Brain microvascular endothelial cell (primary cell): Measurements from ENCODE around the gene NME8.
"Not testable (repeated sequence)": the region's sequence is repeated elsewhere in the genome, so short reads cannot be mapped to it uniquely, and the experiment has no call there.

ENCODE experiments used
- DNase-seq: peaks from one replicate; pipeline ENCODE4 v3.0.0-alpha.2; 2020
- H3K27ac ChIP-seq: fragments of 250-450 bp; sonication (Bioruptor Pico); 2 replicates; pipeline ENCODE4 v1.5.1; 2020; ENCODE audit warnings: mild to moderate bottlenecking, moderate library complexity
- H3K27me3 ChIP-seq: fragments of 250-450 bp; sonication (Bioruptor Pico); replicated peaks from 2 replicates; pipeline ENCODE4 v1.5.1; 2020; ENCODE audit warnings: mild to moderate bottlenecking
- H3K36me3 ChIP-seq: fragments of 250-450 bp; sonication (Bioruptor Pico); replicated peaks from 2 replicates; pipeline ENCODE4 v1.5.1; 2020; ENCODE audit warnings: mild to moderate bottlenecking
- H3K4me3 ChIP-seq: 2 replicates; pipeline ENCODE4 v1.5.1; 2011; ENCODE audit warnings: low read depth, mild to moderate bottlenecking, control low read depth, low read length, moderate library complexity
- in situ Hi-C: cut with HindIII; loops from 2 replicates; pipeline ENCODE4 v1.10.0; 2017; ENCODE audit warnings: low sequenced_read_pairs, low pct_ligation_motif_present
- TF ChIP-seq, protein P1 (sequence below): IDR thresholded peaks from 2 replicates; pipeline ENCODE4 v1.5.1; 2011; ENCODE audit warnings: low read depth, mild to moderate bottlenecking, moderate library complexity, low read length, control low read depth, inconsistent platforms; ENCODE audit errors: missing control alignments

NME8 gene, protein sequence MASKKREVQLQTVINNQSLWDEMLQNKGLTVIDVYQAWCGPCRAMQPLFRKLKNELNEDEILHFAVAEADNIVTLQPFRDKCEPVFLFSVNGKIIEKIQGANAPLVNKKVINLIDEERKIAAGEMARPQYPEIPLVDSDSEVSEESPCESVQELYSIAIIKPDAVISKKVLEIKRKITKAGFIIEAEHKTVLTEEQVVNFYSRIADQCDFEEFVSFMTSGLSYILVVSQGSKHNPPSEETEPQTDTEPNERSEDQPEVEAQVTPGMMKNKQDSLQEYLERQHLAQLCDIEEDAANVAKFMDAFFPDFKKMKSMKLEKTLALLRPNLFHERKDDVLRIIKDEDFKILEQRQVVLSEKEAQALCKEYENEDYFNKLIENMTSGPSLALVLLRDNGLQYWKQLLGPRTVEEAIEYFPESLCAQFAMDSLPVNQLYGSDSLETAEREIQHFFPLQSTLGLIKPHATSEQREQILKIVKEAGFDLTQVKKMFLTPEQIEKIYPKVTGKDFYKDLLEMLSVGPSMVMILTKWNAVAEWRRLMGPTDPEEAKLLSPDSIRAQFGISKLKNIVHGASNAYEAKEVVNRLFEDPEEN

DNA sequence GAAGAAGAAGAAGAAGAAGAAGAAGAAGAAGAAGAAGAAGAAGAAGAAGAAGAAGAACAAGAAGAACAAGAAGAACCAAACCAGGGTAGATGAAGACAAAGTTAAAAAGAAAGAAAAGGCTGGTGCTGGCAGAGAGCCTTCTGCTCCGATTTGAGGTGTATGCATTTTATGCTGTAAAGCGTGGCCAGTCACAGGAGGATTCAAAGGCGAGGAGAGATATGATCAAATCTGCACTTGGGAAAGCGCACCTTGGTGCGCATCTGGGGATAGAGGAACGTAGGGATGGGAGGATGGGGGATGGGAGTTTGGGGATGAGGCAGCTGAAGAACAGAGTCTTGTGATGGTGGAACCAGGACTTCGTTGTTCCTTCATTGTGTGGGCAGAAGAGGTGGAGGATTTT is at the start of gene NME8:
TSS of gene NME8 (plus strand) at position 301 of the 400 bp plus-strand sequence. CDS start 1,670 bp downstream, outside the sequence.
- no peak within 1 kb of the TSS for H3K27ac ChIP-seq
- H3K27me3 ChIP-seq: no peaks in the 10 kb centered on the region
- in situ Hi-C loops: no loop called here
- no peaks in the 10 kb centered on the region for H3K36me3 ChIP-seq
- no peak for DNase-seq
- TF ChIP-seq, protein P1, sequence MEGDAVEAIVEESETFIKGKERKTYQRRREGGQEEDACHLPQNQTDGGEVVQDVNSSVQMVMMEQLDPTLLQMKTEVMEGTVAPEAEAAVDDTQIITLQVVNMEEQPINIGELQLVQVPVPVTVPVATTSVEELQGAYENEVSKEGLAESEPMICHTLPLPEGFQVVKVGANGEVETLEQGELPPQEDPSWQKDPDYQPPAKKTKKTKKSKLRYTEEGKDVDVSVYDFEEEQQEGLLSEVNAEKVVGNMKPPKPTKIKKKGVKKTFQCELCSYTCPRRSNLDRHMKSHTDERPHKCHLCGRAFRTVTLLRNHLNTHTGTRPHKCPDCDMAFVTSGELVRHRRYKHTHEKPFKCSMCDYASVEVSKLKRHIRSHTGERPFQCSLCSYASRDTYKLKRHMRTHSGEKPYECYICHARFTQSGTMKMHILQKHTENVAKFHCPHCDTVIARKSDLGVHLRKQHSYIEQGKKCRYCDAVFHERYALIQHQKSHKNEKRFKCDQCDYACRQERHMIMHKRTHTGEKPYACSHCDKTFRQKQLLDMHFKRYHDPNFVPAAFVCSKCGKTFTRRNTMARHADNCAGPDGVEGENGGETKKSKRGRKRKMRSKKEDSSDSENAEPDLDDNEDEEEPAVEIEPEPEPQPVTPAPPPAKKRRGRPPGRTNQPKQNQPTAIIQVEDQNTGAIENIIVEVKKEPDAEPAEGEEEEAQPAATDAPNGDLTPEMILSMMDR: no peak
- H3K4me3 ChIP-seq: no peak within 1 kb of the TSS

GRCh38 chr7:37806152-37806551 is 42.2 kb upstream of the NME8 start:
- Histone ChIP-seq H3K4me3 (no peak overlapping the region), H3K36me3 (no peaks in the 10 kb centered on the region), H3K27ac (no peak overlapping the region), H3K27me3 (no peaks in the 10 kb centered on the region)
- in situ Hi-C loops: no loop called here
- TF ChIP-seq, protein P1: no peak
- no peak for DNase-seq

GRCh38 chr7:37812161-37812580 is 36.2 kb upstream of the NME8 start:
- H3K27ac ChIP-seq, in situ Hi-C loops, H3K4me3 ChIP-seq: not testable (repeated sequence)

DNA sequence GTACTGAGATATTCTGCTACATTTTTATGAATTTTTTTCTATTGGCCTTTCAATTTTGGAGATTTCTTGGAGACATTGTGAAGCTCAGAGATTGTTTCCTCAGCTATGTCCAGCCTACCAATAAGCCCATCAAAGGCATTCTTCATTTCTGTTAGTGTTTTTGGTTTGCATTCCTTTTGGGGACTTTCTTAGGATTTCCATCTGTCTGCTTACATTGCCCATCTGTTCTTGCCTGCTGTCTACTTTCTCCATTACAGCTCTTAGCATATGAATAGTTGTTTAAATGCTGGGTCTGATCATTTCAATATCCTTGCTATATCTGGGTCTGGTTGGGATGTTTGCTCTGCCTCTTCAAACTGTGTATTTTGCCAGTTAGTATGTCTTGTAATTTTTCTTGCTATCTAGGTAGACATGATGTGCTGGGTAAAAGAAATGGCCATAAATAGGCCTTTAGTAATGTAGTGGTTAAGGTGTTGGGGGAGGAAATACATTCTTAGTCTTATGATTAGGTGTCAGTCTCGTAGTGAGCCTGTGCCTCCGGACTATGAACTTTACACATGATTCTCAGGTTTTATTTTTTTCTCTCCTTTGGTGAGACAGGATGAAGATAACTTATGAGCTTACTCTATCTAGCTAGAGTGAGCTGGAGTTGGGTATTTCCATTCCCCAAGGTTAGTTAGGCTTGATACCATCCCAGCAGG is 32.6 kb upstream of the NME8 start:
- H3K36me3 ChIP-seq: no peaks in the 10 kb centered on the region
- H3K4me3 ChIP-seq: no peak overlapping the region
- no peaks in the 10 kb centered on the region for H3K27me3 ChIP-seq
- H3K27ac ChIP-seq: no peak overlapping the region
- TF ChIP-seq, protein P1: no peak
- no peak for DNase-seq
- in situ Hi-C loops: no loop called here

More at GRCh38 chr7:37812161-37812580, 36.2 kb upstream of the NME8 start:
- H3K36me3 ChIP-seq, DNase-seq, H3K27me3 ChIP-seq: not testable (repeated sequence)

DNA sequence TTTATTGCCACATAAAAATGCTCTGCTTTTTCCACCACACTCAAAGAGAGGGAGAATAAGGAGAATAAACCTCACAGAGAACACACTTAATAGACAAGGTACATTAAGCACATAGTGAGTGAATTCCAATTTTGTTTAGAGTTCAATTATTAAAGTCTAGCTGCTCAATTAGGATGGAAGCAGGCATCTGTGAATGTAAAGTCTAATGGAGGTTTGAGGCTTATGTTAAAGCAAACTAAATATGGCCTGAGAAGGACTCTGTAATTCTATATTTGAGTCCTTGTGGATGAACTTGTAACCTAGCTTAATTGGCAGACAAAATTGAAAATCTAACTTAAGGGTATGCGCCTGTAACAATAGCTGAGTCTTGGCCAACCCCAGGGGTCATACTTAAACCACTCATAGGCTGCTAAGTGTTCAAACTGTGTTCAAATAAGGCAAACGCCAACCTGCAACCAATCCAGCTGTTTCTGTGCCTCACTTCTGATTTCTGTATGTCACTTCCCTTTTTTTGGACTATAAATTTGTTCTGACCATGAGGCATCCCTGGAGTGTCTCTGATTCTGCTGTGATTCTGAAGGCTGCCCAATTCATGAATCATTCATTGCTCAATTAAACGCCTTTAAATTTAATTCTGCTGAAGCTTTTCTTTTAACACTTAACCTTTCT is 31.3 kb upstream of the NME8 start:
- H3K36me3 ChIP-seq: no peaks in the 10 kb centered on the region
- H3K27me3 ChIP-seq: no peaks in the 10 kb centered on the region
- in situ Hi-C loops: no loop called here
- TF ChIP-seq, protein P1: no peak
- H3K4me3 ChIP-seq: no peak overlapping the region
- DNase-seq: no peak
- no peak overlapping the region for H3K27ac ChIP-seq

- TF ChIP-seq, protein P1: no peak
- DNase-seq: no peak
- Histone ChIP-seq H3K36me3 (no peaks in the 10 kb centered on the region), H3K27me3 (no peaks in the 10 kb centered on the region), H3K27ac (no peak overlapping the region), H3K4me3 (no peak overlapping the region)
- in situ Hi-C loops: no loop called here
These were observed 30.8 kb upstream of the NME8 start for GRCh38 chr7:37817591-37817960.
